ENCODE results near the gene EMC8.

The EMC8 gene

DNA sequence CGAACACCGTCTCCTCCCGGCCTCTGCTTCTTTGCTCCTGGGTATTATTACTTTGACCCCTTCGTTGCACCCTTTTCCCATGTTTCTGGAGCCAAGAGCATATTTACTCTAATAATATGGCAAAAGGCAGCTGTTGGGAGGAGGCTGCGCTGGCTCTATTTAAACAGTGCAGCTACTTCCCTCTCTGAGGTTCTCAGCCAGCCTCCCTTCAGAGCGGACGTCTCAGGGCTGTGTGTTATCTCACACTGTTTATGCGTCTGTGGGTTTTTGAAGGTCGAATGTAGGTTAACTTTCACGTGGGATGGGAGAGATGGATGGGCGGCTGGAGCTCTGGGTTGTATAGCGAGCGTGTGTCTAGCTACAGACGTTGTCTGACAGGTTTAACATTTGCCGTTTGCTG is 45.4 kb upstream of the EMC8 start:
- 31% methylated on average over 5 of the region's 15 CpGs for WGBS (ENCODE audit: insufficient coverage)
- no peaks in the 10 kb centered on the region for H3K36me3 ChIP-seq (ENCODE audit: control insufficient read depth in 4 of 4, insufficient read depth in 4 of 4, low read length in 3 of 4)
- ChIA-PET CTCF (interaction anchor here (1.4 kb wide), 1 partner anchor 24 kb away, joined by 4 read pairs; no protein-coding TSS in a partner anchor), POLR2A (no interaction called here)
- H3K27ac ChIP-seq (ENCODE audit: insufficient read depth in 1 of 2, low read depth in 1 of 2, low read length in 2 of 2, poor library complexity in 1 of 2, severe bottlenecking in 2 of 2), result no peak overlapping the region
- no peaks in the 10 kb centered on the region for H3K9me3 ChIP-seq (ENCODE audit: control extremely low read depth in 1 of 5, control insufficient read depth in 4 of 5, insufficient read depth in 2 of 5, low read depth in 1 of 5, low read length in 4 of 5)
- peaks cover 0 to 13% (median 2%) of the 10 kb centered on the region in 4 experiments for H3K4me1 ChIP-seq (ENCODE audit: control extremely low read depth in 1 of 4, control insufficient read depth in 4 of 4, insufficient read depth in 4 of 4, low read length in 3 of 4)
- H3K27me3 ChIP-seq (replicated peaks in 2 of 5; ENCODE audit: control insufficient read depth in 4 of 5, insufficient read depth in 5 of 5, low read length in 4 of 5), result peaks cover 0 to 46% (median 5%) of the 10 kb centered on the region in 5 experiments
- no peak overlapping the region for H3K4me3 ChIP-seq (ENCODE audit: control insufficient read depth in 1 of 7, extremely low read depth in 1 of 7, insufficient read depth in 4 of 7, low read depth in 2 of 7, low read length in 6 of 7)
- DNase-seq, result no peak

- Histone ChIP-seq H3K27me3 (replicated peaks in 2 of 5; ENCODE audit: control insufficient read depth in 4 of 5, insufficient read depth in 5 of 5, low read length in 4 of 5) (peaks cover 0 to 40% (median 5%) of the 10 kb centered on the region in 5 experiments), H3K27ac (ENCODE audit: insufficient read depth in 1 of 2, low read depth in 1 of 2, low read length in 2 of 2, poor library complexity in 1 of 2, severe bottlenecking in 2 of 2) (no peak overlapping the region), H3K36me3 (ENCODE audit: control insufficient read depth in 4 of 4, insufficient read depth in 4 of 4, low read length in 3 of 4) (no peaks in the 10 kb centered on the region), H3K4me3 (ENCODE audit: control insufficient read depth in 1 of 7, extremely low read depth in 1 of 7, insufficient read depth in 4 of 7, low read depth in 2 of 7, low read length in 6 of 7) (no peak overlapping the region), H3K4me1 (ENCODE audit: control extremely low read depth in 1 of 4, control insufficient read depth in 4 of 4, insufficient read depth in 4 of 4, low read length in 3 of 4) (peaks cover 0 to 13% (median 2%) of the 10 kb centered on the region in 4 experiments), H3K9me3 (ENCODE audit: control extremely low read depth in 1 of 5, control insufficient read depth in 4 of 5, insufficient read depth in 2 of 5, low read depth in 1 of 5, low read length in 4 of 5) (no peaks in the 10 kb centered on the region)
- POLR2A ChIA-PET, result no interaction called here
- no peak for DNase-seq
- CTCF ChIA-PET, result no interaction called here
These were observed 44.8 kb upstream of the EMC8 start for GRCh38 chr16:85844169-85844481.

DNA sequence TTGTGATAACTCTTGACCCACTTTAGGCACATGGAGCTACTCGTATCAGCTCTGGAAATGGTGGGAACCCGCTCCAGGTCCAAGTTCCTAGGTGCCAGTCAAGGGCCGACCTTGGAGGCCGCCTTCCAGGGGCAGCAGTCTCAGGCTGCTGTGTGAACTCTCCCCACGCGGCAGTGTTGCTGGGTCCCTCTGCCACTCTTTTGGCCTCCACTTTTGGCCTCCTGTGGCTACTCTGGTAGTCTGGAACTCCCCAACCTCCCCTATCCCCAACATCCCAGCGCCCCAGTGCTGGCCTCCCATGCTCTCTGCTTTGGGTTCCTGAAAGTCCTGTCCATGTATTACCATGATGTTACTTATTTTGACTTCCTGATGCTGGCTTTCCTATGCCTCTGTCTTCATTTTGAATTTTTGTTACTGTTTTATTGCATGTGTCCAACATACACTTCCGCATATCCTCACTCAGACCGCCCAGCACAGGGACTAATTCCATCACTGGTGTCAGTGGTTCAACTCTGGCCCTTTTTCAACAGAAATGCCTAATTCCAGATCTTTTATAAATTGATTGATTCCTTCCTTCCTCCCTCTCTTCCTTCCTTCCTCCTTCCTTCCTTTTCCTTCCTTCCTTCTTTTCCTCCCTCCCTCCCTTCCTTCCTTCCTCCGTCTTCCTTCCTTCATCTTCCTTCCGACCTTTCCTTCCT is 44.3 kb upstream of the EMC8 start:
- ChIA-PET POLR2A (no interaction called here), CTCF (no interaction called here)
- Histone ChIP-seq H3K9me3 (ENCODE audit: control extremely low read depth in 1 of 5, control insufficient read depth in 4 of 5, insufficient read depth in 2 of 5, low read depth in 1 of 5, low read length in 4 of 5) (no peaks in the 10 kb centered on the region), H3K4me1 (ENCODE audit: control extremely low read depth in 1 of 4, control insufficient read depth in 4 of 4, insufficient read depth in 4 of 4, low read length in 3 of 4) (peaks cover 0 to 13% (median 2%) of the 10 kb centered on the region in 4 experiments), H3K27me3 (replicated peaks in 2 of 5; ENCODE audit: control insufficient read depth in 4 of 5, insufficient read depth in 5 of 5, low read length in 4 of 5) (peaks cover 0 to 40% (median 5%) of the 10 kb centered on the region in 5 experiments), H3K27ac (ENCODE audit: insufficient read depth in 1 of 2, low read depth in 1 of 2, low read length in 2 of 2, poor library complexity in 1 of 2, severe bottlenecking in 2 of 2) (no peak overlapping the region), H3K36me3 (ENCODE audit: control insufficient read depth in 4 of 4, insufficient read depth in 4 of 4, low read length in 3 of 4) (no peaks in the 10 kb centered on the region), H3K4me3 (ENCODE audit: control insufficient read depth in 1 of 7, extremely low read depth in 1 of 7, insufficient read depth in 4 of 7, low read depth in 2 of 7, low read length in 6 of 7) (no peak overlapping the region)
- no peak for DNase-seq
- 98% methylated on average over 10 of the region's 11 CpGs for WGBS (ENCODE audit: insufficient coverage)

DNA sequence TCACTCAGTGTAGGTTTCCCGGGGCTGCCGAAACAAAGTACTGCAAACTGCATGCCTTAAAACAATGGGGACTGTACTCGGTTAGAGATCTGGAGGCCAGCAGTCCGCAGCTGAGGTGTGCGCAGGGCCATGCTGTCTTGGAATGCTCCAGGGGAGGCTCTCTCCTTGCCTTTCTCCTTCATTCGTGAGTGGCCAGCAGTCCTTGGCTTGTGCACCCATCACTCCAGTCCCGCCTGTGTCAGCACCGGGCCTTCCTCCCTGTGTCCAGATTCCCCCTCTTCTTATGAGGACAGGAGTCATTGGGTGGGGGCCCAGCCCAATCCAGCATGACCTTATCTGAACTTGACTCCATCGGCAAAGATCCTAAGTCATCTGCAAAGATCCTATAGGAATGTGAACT is 43.5 kb upstream of the EMC8 start:
- ChIA-PET CTCF (interaction anchor here (0.9 kb wide), 1 partner anchor 22 kb away, joined by 3 read pairs; no protein-coding TSS in a partner anchor), POLR2A (no interaction called here)
- H3K36me3 ChIP-seq (ENCODE audit: control insufficient read depth in 4 of 4, insufficient read depth in 4 of 4, low read length in 3 of 4), result no peaks in the 10 kb centered on the region
- no peak overlapping the region for H3K4me3 ChIP-seq (ENCODE audit: control insufficient read depth in 1 of 7, extremely low read depth in 1 of 7, insufficient read depth in 4 of 7, low read depth in 2 of 7, low read length in 6 of 7)
- DNase-seq, result no peak
- WGBS (ENCODE audit: insufficient coverage), result 96% methylated on average over 8 of the region's 9 CpGs
- peaks cover 0 to 33% (median 5%) of the 10 kb centered on the region in 5 experiments for H3K27me3 ChIP-seq (replicated peaks in 2 of 5; ENCODE audit: control insufficient read depth in 4 of 5, insufficient read depth in 5 of 5, low read length in 4 of 5)
- peaks cover 0 to 11% (median 2%) of the 10 kb centered on the region in 4 experiments for H3K4me1 ChIP-seq (ENCODE audit: control extremely low read depth in 1 of 4, control insufficient read depth in 4 of 4, insufficient read depth in 4 of 4, low read length in 3 of 4)
- H3K27ac ChIP-seq (ENCODE audit: insufficient read depth in 1 of 2, low read depth in 1 of 2, low read length in 2 of 2, poor library complexity in 1 of 2, severe bottlenecking in 2 of 2), result no peak overlapping the region
- H3K9me3 ChIP-seq (ENCODE audit: control extremely low read depth in 1 of 5, control insufficient read depth in 4 of 5, insufficient read depth in 2 of 5, low read depth in 1 of 5, low read length in 4 of 5), result no peaks in the 10 kb centered on the region

DNA sequence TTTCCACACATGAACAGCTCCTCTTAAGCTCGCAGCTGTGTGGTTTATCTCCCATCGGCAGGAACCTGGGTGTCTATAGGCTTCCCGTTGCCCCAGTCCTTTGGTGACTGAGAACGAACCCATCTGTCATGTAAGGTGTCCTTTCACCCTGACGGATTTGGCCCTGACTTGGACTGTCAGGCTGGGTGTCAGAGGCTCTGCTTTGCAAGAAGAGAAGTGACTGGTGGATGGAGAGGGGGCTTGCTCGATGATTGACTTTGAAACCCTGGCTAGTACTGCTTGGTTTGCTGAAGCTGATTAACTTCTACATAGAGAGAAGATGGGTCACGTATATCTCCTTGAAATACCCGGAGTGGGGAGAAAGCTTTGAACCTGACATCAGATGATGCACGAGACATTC is 43.1 kb upstream of the EMC8 start:
- POLR2A ChIA-PET, result no interaction called here
- no peak for DNase-seq
- no peaks in the 10 kb centered on the region for H3K9me3 ChIP-seq (ENCODE audit: control extremely low read depth in 1 of 5, control insufficient read depth in 4 of 5, insufficient read depth in 2 of 5, low read depth in 1 of 5, low read length in 4 of 5)
- peaks cover 0 to 7% (median 0%) of the 10 kb centered on the region in 4 experiments for H3K4me1 ChIP-seq (ENCODE audit: control extremely low read depth in 1 of 4, control insufficient read depth in 4 of 4, insufficient read depth in 4 of 4, low read length in 3 of 4)
- no peak overlapping the region for H3K27ac ChIP-seq (ENCODE audit: insufficient read depth in 1 of 2, low read depth in 1 of 2, low read length in 2 of 2, poor library complexity in 1 of 2, severe bottlenecking in 2 of 2)
- 95% methylated on average over 9 of the region's 9 CpGs for WGBS (ENCODE audit: insufficient coverage)
- no peak overlapping the region for H3K4me3 ChIP-seq (ENCODE audit: control insufficient read depth in 1 of 7, extremely low read depth in 1 of 7, insufficient read depth in 4 of 7, low read depth in 2 of 7, low read length in 6 of 7)
- no peaks in the 10 kb centered on the region for H3K36me3 ChIP-seq (ENCODE audit: control insufficient read depth in 4 of 4, insufficient read depth in 4 of 4, low read length in 3 of 4)
- peaks cover 0 to 29% (median 2%) of the 10 kb centered on the region in 5 experiments for H3K27me3 ChIP-seq (replicated peaks in 2 of 5; ENCODE audit: control insufficient read depth in 4 of 5, insufficient read depth in 5 of 5, low read length in 4 of 5)
- CTCF ChIA-PET, result interaction anchor here (0.9 kb wide), 1 partner anchor 21 kb away, joined by 3 read pairs; no protein-coding TSS in a partner anchor

- Histone ChIP-seq H3K27me3 (replicated peaks in 2 of 5; ENCODE audit: control insufficient read depth in 4 of 5, insufficient read depth in 5 of 5, low read length in 4 of 5) (peaks cover 0 to 25% (median 2%) of the 10 kb centered on the region in 5 experiments), H3K9me3 (ENCODE audit: control extremely low read depth in 1 of 5, control insufficient read depth in 4 of 5, insufficient read depth in 2 of 5, low read depth in 1 of 5, low read length in 4 of 5) (no peaks in the 10 kb centered on the region), H3K36me3 (ENCODE audit: control insufficient read depth in 4 of 4, insufficient read depth in 4 of 4, low read length in 3 of 4) (no peaks in the 10 kb centered on the region), H3K4me1 (ENCODE audit: control extremely low read depth in 1 of 4, control insufficient read depth in 4 of 4, insufficient read depth in 4 of 4, low read length in 3 of 4) (peaks cover 0 to 6% (median 0%) of the 10 kb centered on the region in 4 experiments), H3K4me3 (ENCODE audit: control insufficient read depth in 1 of 7, extremely low read depth in 1 of 7, insufficient read depth in 4 of 7, low read depth in 2 of 7, low read length in 6 of 7) (no peak overlapping the region), H3K27ac (ENCODE audit: insufficient read depth in 1 of 2, low read depth in 1 of 2, low read length in 2 of 2, poor library complexity in 1 of 2, severe bottlenecking in 2 of 2) (no peak overlapping the region)
- 99% methylated on average over 10 of the region's 10 CpGs for WGBS (ENCODE audit: insufficient coverage)
- no peak for DNase-seq
- ChIA-PET CTCF (no interaction called here), POLR2A (no interaction called here)
These were observed 41.5 kb upstream of the EMC8 start for GRCh38 chr16:85840801-85841200.

- POLR2A ChIA-PET, result no interaction called here
- WGBS (ENCODE audit: insufficient coverage), result 92% methylated on average over 5 of the region's 9 CpGs
- Histone ChIP-seq H3K9me3 (ENCODE audit: control extremely low read depth in 1 of 5, control insufficient read depth in 4 of 5, insufficient read depth in 2 of 5, low read depth in 1 of 5, low read length in 4 of 5) (no peaks in the 10 kb centered on the region), H3K36me3 (ENCODE audit: control insufficient read depth in 4 of 4, insufficient read depth in 4 of 4, low read length in 3 of 4) (no peaks in the 10 kb centered on the region), H3K27me3 (replicated peaks in 2 of 5; ENCODE audit: control insufficient read depth in 4 of 5, insufficient read depth in 5 of 5, low read length in 4 of 5) (peaks cover 0 to 23% (median 2%) of the 10 kb centered on the region in 5 experiments), H3K27ac (ENCODE audit: insufficient read depth in 1 of 2, low read depth in 1 of 2, low read length in 2 of 2, poor library complexity in 1 of 2, severe bottlenecking in 2 of 2) (no peak overlapping the region), H3K4me3 (ENCODE audit: control insufficient read depth in 1 of 7, extremely low read depth in 1 of 7, insufficient read depth in 4 of 7, low read depth in 2 of 7, low read length in 6 of 7) (no peak overlapping the region), H3K4me1 (ENCODE audit: control extremely low read depth in 1 of 4, control insufficient read depth in 4 of 4, insufficient read depth in 4 of 4, low read length in 3 of 4) (peaks cover 0 to 6% (median 0%) of the 10 kb centered on the region in 4 experiments)
- no peak for DNase-seq
- CTCF ChIA-PET, result no interaction called here
These were observed 41.1 kb upstream of the EMC8 start for GRCh38 chr16:85840395-85840794.

All from common myeloid progenitor, CD34-positive (primary cell).